ENCODE results near the gene LCLAT1. TPM values are rescaled to one million over a fixed set of nuclear protein-coding genes. Genes with fewer than 3 reads are reported as not detected.

The LCLAT1 gene
- total RNA-seq, 1 experiment from 2014 or later = 32.9 TPM

DNA sequence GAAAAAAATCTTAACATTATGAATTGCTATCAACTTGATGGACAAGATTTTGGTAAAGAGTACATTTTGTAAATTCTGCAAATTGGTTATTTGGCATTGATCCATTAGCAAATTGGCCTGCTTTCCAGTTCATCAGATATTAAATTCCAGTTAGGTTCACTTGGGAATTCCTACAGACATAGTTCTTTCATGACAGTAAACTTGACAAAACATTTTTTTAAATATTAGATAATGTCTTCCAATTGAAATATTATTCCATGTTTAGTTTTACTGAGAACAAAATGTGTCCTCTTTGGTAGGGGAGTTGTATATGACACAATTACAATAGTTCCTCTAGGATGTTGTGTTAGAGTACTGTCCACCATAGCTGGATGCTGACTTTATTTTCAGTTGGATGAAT lies 141.9 kb downstream of the LCLAT1 start:
- H3K4me1 ChIP-seq (ENCODE audit: insufficient read depth, low read length) = no peaks in the 10 kb centered on the region
- H3K23ac ChIP-seq (ENCODE audit: insufficient read length, low read depth, low read length) = no peak overlapping the region
- no peaks in the 10 kb centered on the region for H3K27me3 ChIP-seq (ENCODE audit: insufficient read depth, low read length)
- H3K9ac ChIP-seq (ENCODE audit: extremely low read depth, insufficient read length, low read length) = no peak overlapping the region
- no peak overlapping the region for H3K27ac Mint-ChIP-seq
- no peaks in the 10 kb centered on the region for H3K79me2 ChIP-seq (ENCODE audit: insufficient read depth, low read length)
- no peaks in the 10 kb centered on the region for H4K20me1 ChIP-seq (ENCODE audit: control insufficient read depth, insufficient read depth, insufficient read length)
- no peak overlapping the region for H4K5ac ChIP-seq (ENCODE audit: insufficient read length, low read depth, low read length)
- H2BK15ac ChIP-seq (ENCODE audit: low read depth, low read length) = no peak overlapping the region
- peaks cover 2 to 6% of the 10 kb centered on the region in 2 experiments for H3K4me1 Mint-ChIP-seq
- no peaks in the 10 kb centered on the region for H3K79me1 ChIP-seq (ENCODE audit: insufficient read depth, low read depth, low read length, poor library complexity, severe bottlenecking)
- peaks cover 0 to 5% (median 0%) of the 10 kb centered on the region in 3 experiments; a peak in 2 of 7 replicates for H3K36me3 Mint-ChIP-seq (ENCODE audit: insufficient read depth in 1 of 3, low read depth in 3 of 3)
- no peak overlapping the region for H2BK5ac ChIP-seq (ENCODE audit: insufficient read length, low read length)
- no peaks in the 10 kb centered on the region for H3K9me3 ChIP-seq (ENCODE audit: control insufficient read depth, low read depth, low read length)
- H3K4me2 ChIP-seq (ENCODE audit: insufficient read depth, insufficient read length, low read length) = no peak overlapping the region
- no peaks in the 10 kb centered on the region for H3K27me3 Mint-ChIP-seq (ENCODE audit: low read depth)
- DNase-seq = no peak
- H3K4me3 Mint-ChIP-seq = no peak overlapping the region
- H3K18ac ChIP-seq (ENCODE audit: insufficient read length, low read depth, low read length) = no peak overlapping the region
- no peak overlapping the region for H3K4ac ChIP-seq (ENCODE audit: low read depth, low read length)
- H2AK5ac ChIP-seq (ENCODE audit: insufficient read length, low read length) = no peak overlapping the region
- no peaks in the 10 kb centered on the region for H3K23me2 ChIP-seq (ENCODE audit: insufficient read length, low read depth, low read length, poor library complexity, severe bottlenecking)
- no peak overlapping the region for H2BK12ac ChIP-seq (ENCODE audit: insufficient read length, low read depth, low read length)
- TF ChIP-seq, protein P1, sequence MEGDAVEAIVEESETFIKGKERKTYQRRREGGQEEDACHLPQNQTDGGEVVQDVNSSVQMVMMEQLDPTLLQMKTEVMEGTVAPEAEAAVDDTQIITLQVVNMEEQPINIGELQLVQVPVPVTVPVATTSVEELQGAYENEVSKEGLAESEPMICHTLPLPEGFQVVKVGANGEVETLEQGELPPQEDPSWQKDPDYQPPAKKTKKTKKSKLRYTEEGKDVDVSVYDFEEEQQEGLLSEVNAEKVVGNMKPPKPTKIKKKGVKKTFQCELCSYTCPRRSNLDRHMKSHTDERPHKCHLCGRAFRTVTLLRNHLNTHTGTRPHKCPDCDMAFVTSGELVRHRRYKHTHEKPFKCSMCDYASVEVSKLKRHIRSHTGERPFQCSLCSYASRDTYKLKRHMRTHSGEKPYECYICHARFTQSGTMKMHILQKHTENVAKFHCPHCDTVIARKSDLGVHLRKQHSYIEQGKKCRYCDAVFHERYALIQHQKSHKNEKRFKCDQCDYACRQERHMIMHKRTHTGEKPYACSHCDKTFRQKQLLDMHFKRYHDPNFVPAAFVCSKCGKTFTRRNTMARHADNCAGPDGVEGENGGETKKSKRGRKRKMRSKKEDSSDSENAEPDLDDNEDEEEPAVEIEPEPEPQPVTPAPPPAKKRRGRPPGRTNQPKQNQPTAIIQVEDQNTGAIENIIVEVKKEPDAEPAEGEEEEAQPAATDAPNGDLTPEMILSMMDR (conservative IDR thresholded peaks at IDR 0.05) = no peak
- H2BK20ac ChIP-seq (ENCODE audit: low read depth, low read length, poor library complexity, severe bottlenecking) = no peak overlapping the region
- no peak overlapping the region for H3K14ac ChIP-seq (ENCODE audit: insufficient read depth, low read length)
- no peak overlapping the region for H3T11ph ChIP-seq (ENCODE audit: low read length)
- no peak overlapping the region for H2AFZ ChIP-seq (ENCODE audit: low read length)
- H3K56ac ChIP-seq (ENCODE audit: insufficient read length, low read depth, low read length) = no peak overlapping the region
- no peak overlapping the region for H3K27ac ChIP-seq (ENCODE audit: insufficient read length, low read depth, low read length)
- H2BK120ac ChIP-seq (ENCODE audit: low read depth, low read length, poor library complexity, severe bottlenecking) = no peak overlapping the region
- no peaks in the 10 kb centered on the region for H3K9me3 Mint-ChIP-seq
- no peak overlapping the region for H4K8ac ChIP-seq (replicated peaks; ENCODE audit: insufficient read length, low read depth, low read length)
- no peak overlapping the region for H4K91ac ChIP-seq (ENCODE audit: insufficient read length, low read depth, low read length)

All from H9 (cell line).